Tibial nerve (tissue), 4 donors: ENCODE measurements around the gene LSAMP.

Source experiments
- CTCF ChIP-seq, 5 experiments: fragments of 200-600 bp in 3 of 5; fragments of 450-650 bp in 2 of 5; sonication (generic) in 3 of 5; IDR thresholded peaks; one replicate each; pipeline ENCODE4 v1.5.1; 2016 to 2019; ENCODE audit warnings: antibody characterized with exemption in 5 of 5, mild to moderate bottlenecking in 3 of 5, moderate library complexity in 2 of 5
- EP300 ChIP-seq, 2 donors: sonication (generic); formaldehyde crosslinking; IDR thresholded peaks; one replicate each; pipeline ENCODE4 v1.6.1; 2017; ENCODE audit warnings: antibody characterized with exemption in 2 of 2, mild to moderate bottlenecking in 1 of 2
- POLR2A ChIP-seq, 2 donors: fragments of 450-650 bp; IDR thresholded peaks; one replicate each; pipeline ENCODE4 v1.6.1; 2017; ENCODE audit warnings: antibody characterized with exemption in 2 of 2, mild to moderate bottlenecking in 2 of 2, moderate library complexity in 2 of 2

GRCh38 chr3:116211901-116212300 lies 233.4 kb downstream of the LSAMP start:
- TF ChIP-seq POLR2A (IDR thresholded peaks at IDR 0.05) (no peak), CTCF (IDR thresholded peaks at IDR 0.05) (no peak), EP300 (IDR thresholded peaks at IDR 0.05) (no peak)
